ENCODE data around the gene CLCN6.

The CLCN6 gene

DNA sequence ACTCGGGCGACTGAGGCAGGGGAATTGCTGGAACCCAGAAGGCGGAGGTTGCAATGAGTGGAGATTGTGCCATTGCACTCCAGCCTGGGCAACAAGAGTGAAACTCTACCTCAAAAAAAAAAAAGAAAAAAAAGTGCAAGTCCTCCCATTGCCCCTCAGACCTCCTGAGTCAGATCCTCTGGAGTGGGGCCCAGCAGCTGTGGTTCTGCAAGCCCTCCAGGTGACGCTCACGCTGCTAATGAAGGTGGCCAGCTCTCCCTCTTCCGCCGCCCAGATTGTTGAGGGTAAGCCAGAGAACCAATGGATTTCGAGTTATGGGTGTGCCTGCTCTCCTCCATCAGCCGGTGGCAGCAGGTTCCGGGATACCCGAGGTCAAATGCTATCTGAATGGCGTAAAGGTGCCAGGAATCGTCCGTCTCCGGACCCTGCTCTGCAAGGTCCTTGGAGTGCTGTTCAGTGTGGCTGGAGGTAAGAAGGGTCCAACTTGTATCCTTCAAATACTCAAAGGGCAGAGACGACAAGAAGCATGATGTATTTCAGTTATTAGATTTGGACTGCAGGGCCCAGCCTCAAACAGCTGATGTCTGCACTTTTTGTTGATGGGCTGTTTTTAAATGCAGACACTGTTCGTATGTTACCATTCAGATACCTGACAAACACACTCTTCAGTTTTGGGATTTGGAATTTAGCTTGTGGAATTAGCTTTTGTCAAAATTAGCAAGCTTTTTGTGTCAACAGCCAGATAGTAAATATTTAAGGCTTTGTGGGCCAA lies 17.6 kb downstream of the CLCN6 start:
- DNase-seq = no peak

GRCh38 chr1:11825131-11825530 lies 19.1 kb downstream of the CLCN6 start:
- no peak for DNase-seq

- DNase-seq = no peak
These were observed 21.0 kb downstream of the CLCN6 start for GRCh38 chr1:11826946-11827345.

DNA sequence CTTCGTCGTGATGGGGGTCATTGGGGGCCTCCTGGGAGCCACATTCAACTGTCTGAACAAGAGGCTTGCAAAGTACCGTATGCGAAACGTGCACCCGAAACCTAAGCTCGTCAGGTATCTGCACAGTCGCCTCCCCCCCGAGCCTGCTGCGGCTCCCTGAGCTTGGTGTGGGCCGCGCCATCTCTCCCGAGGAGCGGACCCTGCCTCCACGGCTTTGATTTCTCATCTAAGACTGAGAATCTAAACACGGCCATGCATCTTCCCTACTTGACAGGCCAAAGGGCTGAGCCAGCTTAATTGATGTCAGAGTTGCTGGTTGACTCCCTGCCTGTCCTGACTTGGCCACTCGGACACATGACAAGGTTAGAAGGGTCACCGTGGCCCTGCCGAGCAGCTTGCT lies 22.5 kb downstream of the CLCN6 start:
- no peak for DNase-seq

- DNase-seq = no peak
These were observed 26.1 kb downstream of the CLCN6 start for GRCh38 chr1:11831945-11832725.

GRCh38 chr1:11833497-11833896 lies 27.5 kb downstream of the CLCN6 start:
- DNase-seq = no peak

DNA sequence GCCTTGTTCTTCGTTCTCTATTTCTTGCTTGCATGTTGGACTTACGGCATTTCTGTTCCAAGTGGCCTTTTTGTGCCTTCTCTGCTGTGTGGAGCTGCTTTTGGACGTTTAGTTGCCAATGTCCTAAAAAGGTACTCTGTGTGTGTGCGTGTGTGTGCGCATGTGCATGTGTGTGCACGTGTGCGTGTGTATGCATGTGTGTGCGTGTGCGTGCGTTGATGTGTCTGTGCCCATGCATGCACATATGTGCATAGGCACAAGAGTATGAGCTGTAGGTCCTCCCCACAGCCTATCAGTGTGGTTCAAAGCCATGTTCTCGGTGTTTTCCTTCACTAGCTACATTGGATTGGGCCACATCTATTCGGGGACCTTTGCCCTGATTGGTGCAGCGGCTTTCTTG lies 27.9 kb downstream of the CLCN6 start:
- DNase-seq = no peak

DNA sequence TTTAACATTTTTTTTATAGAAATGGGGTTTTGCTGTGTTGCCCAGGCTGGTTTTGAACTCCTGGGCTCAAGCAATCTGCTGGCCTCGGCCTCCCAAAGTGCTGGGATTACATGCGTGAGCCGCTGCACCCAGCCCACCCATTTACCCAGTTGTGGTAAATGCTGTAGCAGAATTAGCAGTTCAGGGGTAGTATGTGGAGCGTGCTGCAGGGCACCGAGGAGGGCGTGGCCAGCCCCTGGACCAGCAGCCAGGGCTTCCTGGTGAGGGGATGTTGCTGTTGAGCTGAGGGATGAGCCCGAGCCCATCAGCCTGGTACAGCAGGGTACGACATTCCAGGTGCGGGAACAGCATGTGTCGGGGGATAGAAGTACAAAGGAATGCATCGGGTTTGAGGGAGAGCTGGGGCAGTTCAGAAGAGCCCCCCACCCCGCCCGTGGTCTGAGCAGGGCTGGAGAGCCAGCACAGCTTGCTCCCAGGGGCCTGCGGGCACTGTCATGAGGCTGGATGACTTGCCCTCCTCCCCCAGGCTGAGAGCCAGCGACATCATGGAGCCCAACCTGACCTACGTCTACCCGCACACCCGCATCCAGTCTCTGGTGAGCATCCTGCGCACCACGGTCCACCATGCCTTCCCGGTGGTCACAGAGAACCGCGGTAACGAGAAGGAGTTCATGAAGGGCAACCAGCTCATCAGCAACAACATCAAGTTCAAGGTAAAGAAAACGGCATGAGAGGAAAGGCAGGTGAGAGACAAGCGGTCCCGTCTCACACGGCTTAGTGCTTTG lies 29.6 kb downstream of the CLCN6 start:
- DNase-seq = no peak

- no peak for DNase-seq
These were observed 31.2 kb downstream of the CLCN6 start for GRCh38 chr1:11836955-11837766.

GRCh38 chr1:11837767-11838348 lies 31.9 kb downstream of the CLCN6 start:
- no peak for DNase-seq

GRCh38 chr1:11838349-11839272 lies 32.6 kb downstream of the CLCN6 start:
- DNase-seq = peak in 55 of 58 donors; percentile 3 to 75 (median 48)

DNA sequence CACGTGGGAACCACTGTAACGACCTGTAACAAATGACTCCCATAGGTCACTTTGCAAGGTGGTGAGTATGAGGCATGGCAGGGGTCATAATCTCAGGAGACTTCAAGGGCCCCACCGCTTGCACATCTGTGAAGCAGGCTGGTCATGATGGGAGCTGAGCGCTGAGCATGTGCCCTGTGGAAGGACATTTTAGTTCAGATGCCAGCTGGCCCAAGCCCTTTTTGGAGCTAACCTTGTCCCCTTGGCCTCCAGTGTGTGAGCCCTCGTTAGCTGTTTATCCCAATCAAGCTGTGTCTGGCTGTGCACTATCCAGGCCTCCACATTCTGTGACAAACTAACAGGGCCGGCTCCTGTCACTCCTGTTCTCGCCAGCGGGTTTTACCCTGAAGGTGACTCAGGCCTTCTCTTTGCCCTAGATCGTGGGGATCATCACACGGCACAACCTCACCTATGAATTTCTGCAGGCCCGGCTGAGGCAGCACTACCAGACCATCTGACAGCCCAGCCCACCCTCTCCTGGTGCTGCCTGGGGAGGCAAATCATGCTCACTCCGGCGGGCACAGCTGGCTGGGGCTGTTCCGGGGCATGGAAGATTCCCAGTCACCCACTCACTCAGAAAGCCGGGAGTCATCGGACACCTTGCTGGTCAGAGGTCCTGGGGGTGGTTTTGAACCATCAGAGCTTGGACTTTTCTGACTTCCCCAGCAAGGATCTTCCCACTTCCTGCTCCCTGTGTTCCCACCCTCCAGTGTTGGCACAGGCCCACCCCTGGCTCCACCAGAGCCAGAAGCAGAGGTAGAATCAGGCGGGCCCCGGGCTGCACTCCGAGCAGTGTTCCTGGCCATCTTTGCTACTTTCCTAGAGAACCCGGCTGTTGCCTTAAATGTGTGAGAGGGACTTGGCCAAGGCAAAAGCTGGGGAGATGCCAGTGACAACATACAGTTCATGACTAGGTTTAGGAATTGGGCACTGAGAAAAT lies 34.0 kb downstream of the CLCN6 start:
- no peak for DNase-seq

DNA sequence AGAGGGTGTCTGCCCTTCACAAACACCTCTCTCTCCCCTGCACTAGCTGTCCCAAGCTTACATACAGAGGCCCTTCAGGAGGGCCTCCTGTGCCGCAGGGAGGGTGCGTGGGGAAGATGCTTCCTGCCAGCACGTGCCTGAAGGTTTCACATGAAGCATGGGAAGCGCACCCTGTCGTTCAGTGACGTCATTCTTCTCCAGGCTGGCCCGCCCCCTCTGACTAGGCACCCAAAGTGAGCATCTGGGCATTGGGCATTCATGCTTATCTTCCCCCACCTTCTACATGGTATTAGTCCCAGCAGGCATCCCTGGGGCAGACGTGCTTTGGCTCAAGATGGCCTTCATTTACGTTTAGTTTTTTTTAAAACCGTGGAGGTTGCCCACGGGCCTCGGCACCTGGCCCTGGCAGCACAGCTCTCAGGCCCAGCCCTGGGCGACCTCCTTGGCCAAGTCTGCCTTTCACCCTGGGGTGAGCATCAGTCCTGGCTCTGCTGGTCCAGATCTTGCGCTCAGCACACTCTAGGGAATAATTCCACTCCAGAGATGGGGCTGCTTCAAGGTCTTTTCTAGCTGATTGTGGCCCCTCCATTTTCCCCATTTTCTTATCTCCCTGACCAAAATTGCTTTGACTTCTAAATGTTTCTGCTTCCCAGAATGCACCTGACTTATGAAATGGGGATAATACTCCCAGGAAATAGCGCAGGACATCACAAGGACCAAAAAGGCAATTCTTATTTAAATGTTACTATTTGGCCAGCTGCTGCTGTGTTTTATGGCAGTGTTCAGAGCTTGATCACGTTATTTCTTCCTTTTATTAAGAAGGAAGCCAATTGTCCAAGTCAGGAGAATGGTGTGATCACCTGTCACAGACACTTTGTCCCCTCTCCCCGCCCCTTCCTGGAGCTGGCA lies 35.5 kb downstream of the CLCN6 start:
- peak in 1 of 58 donors; percentile 12 for DNase-seq

- peak in 4 of 58 donors; percentile 2 to 16 (median 5) for DNase-seq
These were observed 36.4 kb downstream of the CLCN6 start for GRCh38 chr1:11842154-11843041.

- no peak for DNase-seq
These were observed 39.8 kb downstream of the CLCN6 start for GRCh38 chr1:11845641-11846335.

Measured in anterior cingulate cortex (tissue), 58 donors.